GM21515 (cell line): ENCODE measurements around the gene GIMAP1.

ENCODE experiments used
- ATAC-seq: cut with Tn5 transposase; IDR thresholded peaks from one replicate; pipeline ENCODE4 v1.9.1; 2021; ENCODE audit not compliant: unreplicated experiment

GIMAP1 gene

DNA sequence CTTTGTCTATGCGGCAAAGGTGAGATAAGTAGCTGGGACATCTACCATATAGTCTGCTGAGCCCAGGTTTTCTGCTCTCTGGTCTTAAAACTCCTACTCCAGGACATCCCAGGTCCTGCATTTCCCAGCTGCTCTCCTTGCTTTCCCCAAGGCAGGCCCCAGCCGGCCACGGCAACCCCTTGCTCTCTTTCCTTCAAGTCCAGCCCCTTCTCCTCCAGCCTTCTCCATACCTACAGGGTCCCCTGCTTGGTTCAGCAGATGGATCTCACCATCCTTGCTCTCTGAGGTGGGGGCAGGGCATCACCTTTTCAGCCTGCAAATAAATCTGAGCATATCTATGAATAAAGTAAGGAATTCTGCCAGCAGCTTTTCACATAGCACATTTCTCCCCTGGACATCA is 29.5 kb downstream of the GIMAP1 start:
- ATAC-seq = no peak

DNA sequence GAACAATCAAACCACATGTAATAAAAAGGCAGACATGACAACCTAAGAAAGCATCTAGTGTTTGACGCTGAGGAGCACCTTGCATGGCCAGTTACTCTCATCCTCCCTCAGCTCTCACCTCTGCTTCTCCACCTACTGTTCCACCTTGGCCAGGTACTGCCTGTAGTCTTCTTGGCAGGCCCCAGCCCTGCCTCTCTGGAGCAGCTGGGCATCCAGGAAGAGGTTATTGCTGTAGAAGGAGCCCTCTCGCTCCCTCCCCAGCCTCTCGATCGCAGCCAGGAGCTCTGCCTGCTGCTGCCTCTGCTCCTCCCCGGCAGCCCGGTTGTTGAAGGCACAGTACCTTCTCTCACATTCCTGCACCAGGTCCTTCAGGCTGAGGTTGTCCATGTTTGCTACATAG is 30.5 kb downstream of the GIMAP1 start:
- ATAC-seq = no peak

DNA sequence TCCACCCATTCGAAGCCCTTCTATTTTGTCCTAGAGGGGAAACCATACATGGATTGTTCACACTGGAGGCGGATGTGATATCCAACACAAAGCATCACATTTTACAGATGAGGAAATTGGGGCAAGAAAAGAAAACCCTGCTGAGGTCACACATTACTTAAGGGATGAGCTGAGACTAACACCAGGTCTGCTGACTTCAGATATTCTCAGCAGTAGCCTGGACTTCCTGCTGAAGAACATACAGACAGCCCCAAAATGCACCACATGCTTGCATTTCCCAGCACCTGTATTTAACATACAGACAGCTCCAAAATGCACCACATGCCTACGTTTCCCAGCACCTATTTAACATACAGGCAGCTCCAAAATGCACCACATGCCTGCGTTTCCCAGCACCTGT is 32.0 kb downstream of the GIMAP1 start:
- ATAC-seq = no peak

DNA sequence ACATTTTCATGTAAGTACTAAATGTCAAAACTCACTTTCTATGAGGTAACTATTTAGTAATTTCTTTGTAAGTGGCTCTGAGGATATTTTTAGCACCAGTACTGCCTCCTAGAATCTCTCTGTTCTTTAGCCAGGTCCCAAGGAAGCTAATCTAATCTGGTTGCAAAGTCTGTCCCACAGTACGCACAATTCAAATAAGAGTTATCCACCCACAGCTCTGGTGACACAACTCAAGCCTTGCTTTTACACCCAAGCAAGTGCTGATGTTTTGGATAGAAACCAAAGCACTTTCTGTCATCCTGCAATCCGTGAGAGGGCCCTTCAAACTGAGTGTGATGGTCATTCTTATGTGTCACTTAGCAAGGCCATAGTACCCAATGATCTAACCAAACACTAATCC is 35.3 kb downstream of the GIMAP1 start:
- no peak for ATAC-seq

DNA sequence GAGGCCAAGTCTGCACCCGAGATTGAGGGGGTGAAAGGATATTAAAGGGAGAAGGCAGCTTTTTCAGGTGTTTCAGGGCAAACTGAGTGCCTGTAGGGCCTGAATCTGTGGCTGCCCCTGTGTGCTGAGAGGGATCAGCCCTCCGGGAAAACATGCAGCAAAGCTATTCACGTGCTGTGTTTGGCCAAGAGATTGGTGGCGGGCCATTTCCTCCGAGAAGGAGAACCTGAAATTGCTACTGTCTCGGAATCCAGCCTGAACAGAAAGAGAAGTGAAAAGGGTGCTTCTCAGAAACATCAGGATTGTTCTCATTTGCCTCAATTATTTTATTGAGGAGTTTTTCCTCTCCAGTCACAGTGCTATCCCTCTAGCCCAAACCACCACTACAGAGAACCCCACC is 36.8 kb downstream of the GIMAP1 start:
- ATAC-seq = no peak

DNA sequence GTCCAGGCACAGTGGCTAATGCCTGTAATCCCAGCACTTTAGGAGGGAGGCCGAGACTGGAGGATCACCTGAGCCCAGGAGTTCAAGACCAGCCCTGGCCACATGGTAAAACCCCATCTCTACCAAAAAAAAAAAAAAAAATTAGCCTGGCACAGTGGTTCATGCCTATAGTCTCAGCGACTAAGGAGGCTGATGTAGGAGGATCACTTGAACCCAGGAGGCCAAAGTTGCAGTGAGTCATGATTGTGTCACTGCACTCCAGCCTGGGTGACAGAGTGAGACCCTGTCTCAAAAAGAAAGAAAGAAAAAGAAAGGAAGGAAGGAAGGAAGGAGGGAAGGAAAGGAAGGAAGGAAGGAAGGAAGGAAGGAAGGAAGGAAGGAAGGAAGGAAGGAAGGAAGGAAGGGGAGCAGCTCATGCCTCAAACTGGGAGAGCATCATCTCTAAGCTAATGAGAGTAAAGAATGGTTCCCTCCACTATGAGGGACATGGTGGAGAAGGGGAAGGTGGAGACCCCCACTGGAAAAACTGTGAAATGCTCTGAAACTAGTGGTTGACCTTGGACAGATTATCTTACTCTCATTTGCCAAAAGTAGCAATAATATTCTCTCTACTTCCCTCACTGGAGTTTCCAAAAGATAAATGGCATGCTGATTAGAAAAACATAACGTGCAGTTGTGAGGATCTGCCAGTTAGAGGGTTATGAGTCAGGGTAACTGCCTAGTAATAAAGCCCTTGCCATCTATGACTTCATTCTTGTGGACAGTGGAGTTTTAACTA is 37.6 kb downstream of the GIMAP1 start:
- no peak for ATAC-seq

DNA sequence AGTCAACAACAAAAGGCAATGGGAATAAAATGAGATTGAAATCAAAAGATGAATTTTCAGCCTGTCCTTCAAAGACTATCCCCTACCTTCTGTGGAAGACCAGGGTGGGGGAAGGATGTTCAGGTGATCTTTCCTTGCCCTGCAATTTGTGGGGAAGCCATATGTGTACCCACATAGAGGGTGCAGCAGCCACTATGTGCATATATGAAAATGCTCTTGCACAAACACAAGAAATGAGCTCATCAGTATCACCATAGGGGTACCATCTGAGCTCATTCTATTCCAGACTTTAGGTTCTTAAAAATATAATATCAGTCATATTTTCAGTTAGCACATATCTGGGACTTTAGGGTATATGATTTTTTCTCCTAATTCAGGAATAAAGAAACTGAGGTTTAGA is 38.5 kb downstream of the GIMAP1 start:
- ATAC-seq = no peak

DNA sequence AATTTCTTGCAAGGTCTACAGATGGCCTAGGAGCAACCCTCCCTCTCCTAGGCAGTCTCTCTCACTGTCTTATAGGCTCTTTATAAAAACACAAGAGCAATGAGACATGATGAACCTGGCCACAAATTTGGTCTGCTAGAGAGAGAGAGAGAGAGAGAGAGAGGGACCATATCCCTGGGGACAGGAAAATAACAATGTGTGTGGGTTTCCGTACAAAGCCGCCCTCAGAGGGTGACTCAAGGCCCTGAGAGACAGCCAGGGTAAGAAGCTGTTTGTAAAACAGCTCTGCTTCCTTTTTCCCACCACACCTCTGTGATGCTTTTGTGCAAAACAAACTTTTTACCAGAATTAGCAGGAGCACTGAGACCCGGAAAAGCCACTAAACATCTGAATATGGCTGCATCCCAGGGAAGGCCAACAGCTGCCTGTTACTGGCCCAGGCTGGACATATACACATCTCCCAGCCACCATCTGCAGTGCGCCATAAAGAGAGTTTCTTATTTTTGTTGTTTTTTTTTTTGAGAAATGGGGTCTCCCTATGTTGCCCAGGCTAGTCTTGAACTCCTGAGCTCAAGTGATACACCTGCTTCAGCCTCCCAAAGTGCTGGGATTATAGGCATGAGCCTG is 39.2 kb downstream of the GIMAP1 start:
- no peak for ATAC-seq

DNA sequence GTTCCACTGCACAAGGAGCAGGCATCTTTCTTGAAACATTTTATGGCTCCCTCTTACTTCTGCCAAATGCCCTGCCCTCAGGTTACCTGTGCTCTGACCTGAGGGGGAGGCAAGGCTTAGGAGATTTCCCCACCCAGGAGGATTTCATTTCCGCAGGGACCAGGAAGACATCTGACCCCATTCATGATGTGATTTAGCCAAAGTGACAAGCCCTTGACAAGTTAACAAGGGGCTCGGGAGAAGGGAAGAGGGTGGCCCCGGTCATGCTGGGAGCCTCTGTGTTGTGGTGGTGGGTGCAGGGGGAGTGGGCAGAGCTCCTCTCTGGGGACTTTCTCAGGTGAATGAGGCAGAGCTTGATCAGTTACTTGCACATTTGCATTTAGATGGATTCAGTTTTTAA is 39.8 kb downstream of the GIMAP1 start:
- no peak for ATAC-seq

DNA sequence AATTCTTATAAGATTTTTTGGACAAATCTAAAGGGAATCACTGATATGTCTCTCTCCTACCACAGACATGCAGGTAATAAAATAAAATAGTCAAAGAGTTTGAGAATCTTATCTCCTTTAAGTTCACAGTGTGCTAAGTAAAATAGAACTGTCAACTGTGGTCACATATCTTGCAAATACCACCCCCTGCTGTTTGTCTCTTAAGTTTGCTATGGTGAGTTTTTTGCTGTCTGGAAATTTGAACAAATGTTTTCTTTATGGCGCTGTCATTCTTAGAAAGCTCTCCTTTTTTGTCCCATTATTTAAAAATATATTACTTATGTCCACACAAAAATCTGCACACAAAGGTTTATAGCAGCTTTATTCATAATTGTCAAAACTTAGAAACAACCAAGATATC is 40.4 kb downstream of the GIMAP1 start:
- no peak for ATAC-seq

DNA sequence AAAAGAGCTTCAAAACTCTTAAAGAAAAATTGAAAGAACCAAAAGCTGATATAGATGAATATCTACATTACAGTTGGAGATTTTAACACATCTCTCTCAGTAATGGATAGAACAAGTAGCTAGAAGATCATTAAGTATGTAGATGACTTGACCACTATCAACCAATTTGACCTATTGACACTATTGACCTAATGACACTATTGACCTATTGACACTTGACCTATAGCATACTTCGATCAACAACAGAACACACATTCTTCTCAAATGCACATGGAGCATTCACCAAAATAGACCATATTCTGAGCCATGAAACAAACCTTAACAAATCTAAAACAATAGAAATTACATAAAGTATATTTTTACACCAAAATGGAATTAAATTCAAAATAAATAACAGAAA is 43.1 kb downstream of the GIMAP1 start:
- ATAC-seq = no peak

DNA sequence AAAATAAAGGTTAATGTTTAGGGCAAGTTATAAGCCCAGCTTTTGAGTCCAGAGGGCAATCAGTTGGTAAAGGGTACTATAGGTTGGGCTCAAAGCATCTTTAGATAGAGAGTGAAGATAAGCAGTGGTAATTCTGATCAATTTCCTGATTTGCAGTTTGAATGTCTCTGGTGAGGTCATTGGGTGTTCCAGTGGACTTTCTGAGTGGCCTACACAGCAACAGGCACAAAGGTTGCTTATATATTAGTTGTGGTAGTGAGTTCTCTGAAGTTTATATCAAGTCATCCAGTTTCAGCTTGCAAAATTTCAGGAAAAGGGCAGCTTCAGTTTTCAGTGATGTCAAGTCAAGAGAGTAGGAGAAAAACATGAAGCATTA is 49.9 kb downstream of the GIMAP1 start:
- no peak for ATAC-seq

DNA sequence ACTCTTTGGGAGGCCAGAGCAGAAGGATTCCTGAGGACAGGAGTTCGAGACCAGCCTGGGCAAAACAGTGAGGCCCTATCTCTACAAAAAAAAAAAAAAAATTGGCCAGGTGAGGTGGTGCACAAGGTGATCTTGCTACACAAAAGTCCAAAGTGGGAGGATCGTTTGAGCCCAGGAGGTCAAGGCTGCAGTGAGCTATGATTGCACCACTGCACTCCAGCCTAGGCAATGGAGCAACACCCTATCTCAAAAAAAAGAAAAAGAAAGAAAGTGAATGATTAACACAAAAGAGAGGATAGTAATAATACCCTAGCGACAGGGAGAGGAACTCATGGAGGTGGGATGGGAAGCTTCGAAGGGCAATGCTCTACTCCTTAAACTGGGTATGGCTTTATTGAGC is 53.4 kb downstream of the GIMAP1 start:
- ATAC-seq = no peak
